Spleen (tissue), 7 donors: ENCODE results near the gene EHMT1.

Experiments used
- CTCF ChIP-seq, 11 experiments: fragments of 200-600 bp in 7 of 11; fragments of 450-650 bp in 4 of 11; sonication (generic) in 4 of 11; IDR thresholded peaks in 8 of 11; conservative IDR thresholded peaks in 3 of 11; 1 replicate in 7 of 11; 2 replicates in 4 of 11; pipeline versions ENCODE4 v1.4.0 to v1.8.0; 2016 to 2021; ENCODE audit warnings: antibody characterized with exemption in 11 of 11, inconsistent platforms in 4 of 11, mild to moderate bottlenecking in 1 of 11
- POLR2A ChIP-seq, 3 donors: fragments of 450-650 bp; IDR thresholded peaks; one replicate each; pipeline ENCODE4 v1.5.1; 2017; ENCODE audit warnings: antibody characterized with exemption in 3 of 3, mild to moderate bottlenecking in 1 of 3
- POLR2AphosphoS5 ChIP-seq, 3 donors: sonication (generic); formaldehyde crosslinking; IDR thresholded peaks; one replicate each; pipeline ENCODE4 v1.5.1; 2017; ENCODE audit warnings: antibody characterized with exemption in 3 of 3
- donor health status: DM: no; HTN: no; CAD: no; lungs with moderate emphysema.
- donor health status: DM: no; HTN: no; CAD: no.
- donor health status: DM: no; HTN: no; CAD: no.

GRCh38 chr9:137784641-137785513 is 166.1 kb downstream of the EHMT1 start:
- no peak for TF ChIP-seq CTCF (IDR thresholded peaks at IDR 0.05 in 8 of 11, conservative IDR thresholded peaks at IDR 0.05 in 3 of 11)
- TF ChIP-seq POLR2A (IDR thresholded peaks at IDR 0.05): no peak
- TF ChIP-seq POLR2AphosphoS5 (IDR thresholded peaks at IDR 0.05): no peak
